Activated CD4-positive, CD25-positive, alpha-beta regulatory T cell treated with anti-CD3 and anti-CD28 coated beads, Interleukin-2, amount 50 U/mL, for 24 hours (primary cell): ENCODE measurements around the gene FLRT2.

Experiments
- ATAC-seq, 2 donors: fragments of 150-1000 bp; cut with Tn5 transposase; one replicate each; pipeline ENCODE4 v1.10.0; 2021; ENCODE audit warnings: mild to moderate bottlenecking in 1 of 2, moderate library complexity in 1 of 2

FLRT2 gene

DNA sequence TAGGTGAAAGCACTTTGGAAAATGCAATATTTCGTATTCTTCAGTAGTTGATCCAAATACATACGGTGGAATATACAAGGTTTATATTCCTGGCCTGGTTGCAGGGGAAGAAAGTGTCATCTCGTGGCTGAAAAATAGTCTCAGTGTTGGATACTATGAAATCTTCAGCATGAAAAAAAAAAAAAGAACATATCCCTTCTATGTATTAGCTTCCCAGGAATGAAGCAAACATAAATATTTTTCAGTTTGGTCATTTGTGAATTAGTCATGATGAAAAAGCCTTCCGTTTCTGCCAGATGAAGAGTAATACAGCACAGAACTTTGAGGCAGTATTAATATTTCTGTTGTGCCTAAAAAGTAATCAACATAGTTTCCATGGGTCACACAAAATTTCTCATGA is 36.7 kb downstream of the FLRT2 start:
- ATAC-seq, result no peak

DNA sequence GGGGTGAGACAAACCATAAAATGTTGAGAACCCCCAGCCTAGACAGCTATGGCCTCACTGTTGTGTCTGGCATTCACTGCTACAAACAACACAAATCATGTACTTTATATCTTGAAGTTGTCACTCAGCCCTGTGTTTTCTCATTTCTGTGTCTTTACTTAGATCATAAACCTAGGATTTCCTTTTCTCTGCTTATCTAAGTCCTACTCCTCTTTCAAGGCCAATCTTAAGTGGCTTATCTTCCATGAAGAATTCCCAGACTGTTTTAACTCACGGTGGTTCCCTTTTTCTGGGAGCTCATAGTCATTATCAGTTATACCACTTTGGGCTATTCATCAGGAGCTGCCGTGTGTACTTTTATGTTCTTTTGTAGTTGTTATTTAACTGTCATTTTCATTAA is 42.1 kb downstream of the FLRT2 start:
- no peak for ATAC-seq

DNA sequence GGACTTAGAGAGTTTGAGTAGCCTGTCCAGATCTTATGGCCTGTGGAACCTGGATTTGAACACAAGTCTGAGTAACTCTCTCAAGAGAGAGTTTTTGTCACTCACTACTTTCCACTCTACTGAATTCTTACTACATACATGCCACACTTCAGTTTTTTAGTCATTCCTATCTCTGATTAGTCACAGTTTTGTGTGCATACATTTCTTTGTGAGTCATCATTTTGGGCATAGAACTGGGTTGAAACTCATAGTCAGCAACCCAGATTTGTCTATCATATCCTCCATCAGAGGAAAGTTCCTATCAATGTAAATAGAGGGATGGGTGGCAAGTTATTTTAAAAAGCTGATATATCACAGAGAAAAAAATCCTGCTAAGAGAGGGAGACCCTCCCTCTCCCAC is 42.9 kb downstream of the FLRT2 start:
- ATAC-seq, result no peak

DNA sequence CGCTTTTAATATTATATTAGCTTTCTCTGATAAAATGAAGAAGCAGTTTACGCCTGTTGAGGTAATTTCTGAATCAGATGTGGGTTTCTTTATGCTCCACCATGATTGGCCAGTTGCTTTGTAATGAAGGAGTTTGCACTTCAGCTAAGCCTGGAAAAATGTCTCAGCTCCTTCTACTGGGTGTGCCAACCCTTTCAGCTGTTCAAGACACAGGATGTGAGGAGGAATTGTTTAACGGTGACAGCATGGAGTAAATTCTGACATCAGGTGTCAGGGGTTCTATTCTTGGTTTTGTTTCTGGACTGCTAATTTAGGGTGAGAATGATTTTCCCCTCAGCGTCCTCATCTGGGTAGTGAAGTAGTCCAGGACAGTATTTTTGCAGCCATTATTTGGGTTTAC is 43.5 kb downstream of the FLRT2 start:
- ATAC-seq, result no peak

DNA sequence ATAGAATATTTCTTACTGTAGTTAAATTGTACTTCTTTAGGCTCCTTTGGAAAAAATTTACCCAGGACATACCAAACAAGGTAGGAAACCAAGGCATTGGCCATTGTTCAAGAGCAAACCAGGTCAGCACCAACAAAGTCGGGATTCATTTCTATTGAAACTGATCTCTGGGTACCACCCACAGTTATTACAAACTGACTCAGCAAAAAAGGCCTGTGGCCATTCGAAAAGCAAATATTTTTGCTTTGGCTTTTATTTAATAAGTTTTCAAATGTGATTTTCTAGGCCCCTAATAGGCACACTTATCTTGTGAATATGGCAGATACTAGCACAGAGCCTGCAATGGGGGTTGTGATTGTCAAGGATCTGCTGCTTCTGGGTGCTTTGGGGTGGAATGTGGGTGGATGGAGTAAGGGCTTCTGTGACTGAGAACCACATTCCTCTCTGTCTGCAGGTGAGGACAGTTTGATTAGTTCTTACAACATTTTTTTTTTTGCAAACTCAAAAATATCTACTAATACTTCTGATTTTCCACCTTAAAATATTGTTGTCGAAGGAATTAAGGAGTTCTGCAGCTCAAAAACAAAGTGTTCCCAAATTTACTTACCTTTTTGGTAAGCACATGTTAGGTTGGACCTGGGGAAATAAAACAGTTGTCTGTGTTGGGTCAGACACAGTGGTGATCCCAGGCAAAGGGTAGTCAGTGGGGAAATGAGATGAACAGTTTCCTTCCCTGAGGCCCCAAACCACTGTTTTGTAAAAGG is 45.1 kb downstream of the FLRT2 start:
- no peak for ATAC-seq

DNA sequence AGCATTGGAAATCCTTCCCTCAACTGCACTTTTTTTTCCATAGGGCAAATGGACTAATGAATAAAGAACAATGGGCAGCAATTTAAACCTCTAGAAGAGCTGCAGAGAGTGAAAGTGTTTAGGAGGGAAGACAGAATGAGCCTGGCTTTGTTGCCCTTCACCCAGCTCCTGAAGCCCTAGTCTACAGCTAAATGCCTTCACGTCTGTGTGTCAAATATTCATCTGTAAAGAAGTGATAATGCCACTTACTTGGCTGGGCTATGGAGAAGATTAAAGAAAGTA is 45.6 kb downstream of the FLRT2 start:
- ATAC-seq, result no peak

DNA sequence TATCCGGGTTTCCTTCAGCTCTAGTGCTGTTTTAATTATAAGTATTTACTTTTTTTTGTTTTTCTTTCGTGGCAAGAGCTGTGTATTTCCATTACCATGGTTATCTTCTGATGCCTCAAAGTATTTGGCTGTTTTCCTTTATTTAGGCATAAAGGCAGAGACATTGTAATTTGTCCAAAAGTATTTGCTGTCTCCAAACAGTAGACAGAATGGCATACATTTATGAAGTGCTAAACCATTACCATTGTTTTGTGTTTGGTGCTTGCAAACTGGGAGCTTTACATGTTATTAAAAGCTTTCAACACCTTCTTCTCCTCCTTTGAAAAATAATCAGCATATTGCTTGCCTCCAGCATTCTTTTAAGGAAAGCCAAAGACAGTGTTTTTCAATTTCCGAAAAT is 46.3 kb downstream of the FLRT2 start:
- ATAC-seq, result no peak

DNA sequence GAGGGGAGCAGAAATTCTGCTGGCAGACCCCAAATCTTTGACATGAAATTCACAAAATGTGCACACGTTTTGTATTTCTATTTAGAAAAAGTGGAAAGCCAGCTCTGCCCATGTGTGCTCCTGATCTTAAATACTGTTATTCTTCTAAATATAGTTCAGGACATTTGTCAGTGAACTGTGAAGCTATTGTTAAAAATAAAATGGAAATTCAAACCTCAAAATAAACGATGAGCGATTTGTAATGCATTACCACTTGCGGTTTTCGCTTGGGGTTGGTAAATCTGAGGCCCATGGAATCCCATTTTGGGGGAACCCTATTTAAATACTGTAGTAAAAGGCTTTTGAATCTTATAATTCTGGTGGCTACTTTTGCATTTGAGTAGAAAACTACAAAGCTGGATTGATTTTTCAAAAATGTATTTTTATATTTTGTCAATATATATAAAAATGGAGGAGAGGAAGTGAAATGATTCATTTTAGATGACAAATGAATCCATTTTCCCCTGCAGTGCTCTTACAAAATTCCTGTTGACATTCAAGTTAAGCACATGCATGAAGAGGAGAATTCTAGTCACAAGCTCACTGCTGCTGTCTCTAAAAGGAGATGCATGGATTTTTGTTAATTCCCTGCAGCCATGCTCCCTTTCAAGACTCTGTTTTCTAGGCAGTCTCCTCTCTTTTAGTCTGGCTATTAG is 47.1 kb downstream of the FLRT2 start:
- no peak for ATAC-seq

DNA sequence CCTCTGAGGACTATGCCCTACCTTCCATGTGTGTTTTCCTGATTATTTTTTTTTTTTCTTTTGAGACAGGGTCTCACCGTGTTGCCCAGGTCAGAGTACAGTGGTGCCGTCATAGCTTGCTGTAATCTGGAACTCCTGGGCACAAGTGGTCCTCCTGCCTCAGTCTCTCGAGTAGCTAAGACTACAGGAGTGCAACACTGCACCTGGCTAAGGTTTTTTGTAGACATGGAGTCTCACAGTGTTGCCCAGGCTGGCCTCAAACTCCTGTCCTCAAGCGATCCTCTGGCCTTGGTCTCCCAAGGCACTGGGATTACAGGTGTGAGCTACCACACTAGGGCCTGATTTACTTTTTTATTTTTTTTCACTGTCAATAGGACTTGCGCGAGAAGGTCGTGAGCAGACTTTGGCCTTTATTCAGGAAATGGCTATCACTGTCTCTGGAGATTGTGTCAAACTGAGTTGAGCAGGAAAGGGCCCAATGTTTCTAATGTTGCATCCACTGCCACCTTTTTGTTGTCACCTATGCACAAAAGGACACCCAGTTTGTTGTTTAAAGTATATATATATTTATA is 47.7 kb downstream of the FLRT2 start:
- ATAC-seq, result no peak

DNA sequence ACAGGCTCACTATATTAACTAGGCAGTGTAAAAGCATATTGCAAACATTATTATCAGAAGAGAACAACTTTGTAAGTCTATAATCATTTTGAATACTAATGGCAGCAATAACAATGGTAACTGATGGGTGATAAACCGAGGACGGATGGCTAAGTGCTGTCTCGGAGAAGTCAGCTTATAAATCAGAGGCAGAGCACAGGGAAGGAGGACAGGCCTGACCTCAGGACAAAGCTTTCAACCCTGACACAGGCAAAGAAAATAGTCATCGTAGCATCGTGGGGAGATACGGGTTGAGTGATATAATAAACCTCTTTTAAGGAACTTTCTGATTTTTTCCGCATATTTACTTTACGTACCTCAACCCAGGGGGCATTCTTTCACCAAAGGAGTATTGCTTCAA is 48.4 kb downstream of the FLRT2 start:
- no peak for ATAC-seq

DNA sequence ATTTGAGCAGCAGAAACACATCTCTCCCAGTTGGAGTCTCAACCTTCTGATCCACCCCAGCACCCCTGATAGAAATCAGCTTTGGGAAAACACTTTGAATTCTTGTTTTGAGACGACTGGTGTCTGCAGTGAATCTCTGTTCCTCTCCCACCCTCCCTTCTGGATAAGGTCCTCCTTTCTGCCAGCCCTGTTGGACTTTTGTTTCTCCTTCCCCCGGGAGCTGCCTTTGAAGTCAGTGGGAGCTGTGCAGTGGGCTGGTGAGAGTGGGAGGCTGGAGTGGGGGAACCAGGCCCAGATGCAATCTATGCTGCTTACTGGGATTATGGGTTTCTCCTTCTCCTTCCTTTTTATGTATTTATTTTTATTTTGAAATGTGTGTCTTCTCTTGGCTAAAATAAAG is 49.0 kb downstream of the FLRT2 start:
- ATAC-seq, result no peak

DNA sequence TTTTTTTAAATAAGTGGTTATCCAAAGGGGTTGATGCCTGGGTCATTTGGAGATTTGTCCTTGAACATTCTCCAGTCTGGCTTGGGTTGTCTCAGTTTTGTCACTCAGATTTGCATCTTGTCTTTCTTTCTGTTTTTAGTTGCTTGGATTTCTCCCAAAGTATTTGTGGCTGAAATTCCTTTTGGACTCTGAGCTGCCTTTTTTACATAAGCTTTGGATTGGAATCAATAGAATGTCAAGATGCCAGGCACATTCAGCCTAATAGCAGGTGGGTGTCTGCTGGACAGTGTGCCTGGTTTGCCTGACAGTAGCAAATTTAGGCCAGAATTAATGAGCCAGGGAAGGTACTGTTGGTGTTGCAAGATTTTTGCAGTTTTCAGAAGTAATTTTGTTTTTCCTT is 50.0 kb downstream of the FLRT2 start:
- ATAC-seq, result no peak

DNA sequence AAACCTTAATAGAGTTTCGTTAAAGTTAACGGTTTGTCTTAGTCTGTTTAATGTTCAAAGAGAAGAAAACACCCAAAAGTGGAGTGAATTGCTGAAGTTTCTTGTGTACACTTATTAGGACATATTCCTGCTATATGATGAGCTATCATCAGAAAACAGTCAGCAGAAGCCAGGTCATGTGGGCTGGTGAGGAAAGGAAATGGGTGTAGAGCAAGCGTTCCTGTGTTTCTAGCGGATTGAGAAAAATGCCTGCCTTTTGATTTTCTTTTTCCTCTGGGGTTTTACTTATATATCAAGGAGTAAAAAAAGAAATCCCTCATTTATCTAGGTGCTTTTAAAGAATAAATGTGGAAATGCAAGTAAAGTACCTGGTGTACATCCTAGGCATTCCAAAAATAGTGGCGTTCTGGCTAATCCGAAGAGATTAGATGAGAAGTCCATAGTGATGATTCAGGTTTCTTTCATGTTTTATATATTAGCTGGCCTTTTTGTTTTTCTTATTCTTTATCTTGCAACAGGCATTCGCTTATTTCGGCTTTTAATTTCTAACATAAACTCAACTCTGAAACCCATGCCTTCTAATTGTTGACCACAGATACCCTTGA is 50.7 kb downstream of the FLRT2 start:
- no peak for ATAC-seq

DNA sequence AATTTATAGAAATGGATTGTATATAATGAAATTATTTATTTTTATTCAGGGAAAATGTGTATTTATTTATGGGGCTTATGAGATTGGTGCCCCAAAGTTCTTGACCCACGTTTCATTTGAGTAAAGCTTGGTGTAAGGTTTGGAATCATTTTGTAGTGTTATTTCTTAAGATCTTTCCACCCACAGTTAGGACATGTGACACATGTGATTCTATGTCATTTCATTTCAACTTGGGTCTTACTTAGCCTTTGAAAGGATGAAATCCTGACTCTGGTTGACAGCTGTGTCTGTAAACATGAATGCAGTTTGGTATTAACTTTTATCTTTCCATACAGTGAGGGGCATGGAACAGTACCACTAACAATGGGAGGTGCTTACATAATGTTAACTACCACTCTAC is 51.7 kb downstream of the FLRT2 start:
- no peak for ATAC-seq

DNA sequence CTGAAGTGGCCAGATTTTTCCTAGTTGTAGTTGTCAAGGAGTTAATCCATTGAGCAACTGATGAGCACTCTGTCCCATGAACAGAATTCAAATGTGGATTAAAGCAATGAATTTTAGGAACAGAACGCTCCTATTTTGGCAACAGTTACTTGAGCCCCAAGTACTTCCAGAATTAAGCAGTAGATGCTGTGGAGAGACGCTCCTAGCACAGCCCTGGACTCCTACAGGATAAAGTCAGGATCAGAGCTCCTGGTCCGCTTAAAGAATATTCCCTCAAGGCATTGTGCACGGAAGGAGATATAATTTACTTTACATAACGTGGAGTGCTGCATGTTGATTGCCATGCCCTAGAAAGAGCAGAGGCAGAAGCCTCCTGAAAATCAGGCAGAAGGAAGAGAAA is 53.4 kb downstream of the FLRT2 start:
- no peak for ATAC-seq

DNA sequence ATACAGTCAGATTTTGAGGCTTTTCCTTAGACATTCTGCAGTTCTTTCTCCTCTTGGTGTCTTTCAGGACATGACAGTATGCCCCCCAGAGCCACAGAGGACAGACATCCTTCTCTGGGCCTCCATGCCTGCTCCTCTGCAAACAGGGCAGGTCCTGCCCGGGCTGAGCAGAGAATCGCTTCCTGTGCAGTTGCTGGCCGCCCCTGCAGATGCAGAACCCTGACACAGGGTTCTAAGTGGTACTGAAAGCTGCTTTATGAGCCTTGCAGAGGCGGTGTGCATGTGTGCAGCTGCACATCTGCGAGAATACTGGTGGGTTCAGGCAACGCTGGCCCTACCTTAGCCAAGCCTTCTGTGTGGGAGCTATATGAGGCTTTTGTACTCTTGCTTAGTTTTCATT is 54.5 kb downstream of the FLRT2 start:
- ATAC-seq, result no peak

DNA sequence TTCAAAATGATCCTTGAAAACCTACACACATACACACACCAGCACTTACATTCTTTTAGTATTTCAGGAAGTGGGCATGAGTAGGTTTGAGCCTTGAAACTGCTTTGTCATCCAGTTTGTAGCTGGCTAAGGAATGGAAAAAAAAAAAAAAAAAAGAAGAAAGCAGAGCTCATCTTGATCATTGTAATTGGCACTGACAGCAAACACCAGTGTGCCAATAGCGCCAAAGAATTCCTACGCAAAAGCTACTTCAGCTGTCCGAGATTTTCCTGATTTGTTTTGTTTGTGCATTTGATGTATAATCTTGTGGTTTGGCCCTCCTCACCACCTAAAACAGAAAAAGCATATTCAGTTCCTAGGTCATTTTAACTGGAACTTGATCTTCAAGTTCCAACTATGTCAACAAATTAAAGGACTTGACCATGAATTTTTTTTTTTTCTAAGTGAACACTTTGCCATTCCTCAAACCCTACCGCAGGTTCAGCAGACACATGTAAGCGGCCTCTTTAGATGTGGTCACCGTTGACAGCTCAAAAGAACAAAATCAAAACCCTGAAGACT is 57.3 kb downstream of the FLRT2 start:
- ATAC-seq, result no peak

DNA sequence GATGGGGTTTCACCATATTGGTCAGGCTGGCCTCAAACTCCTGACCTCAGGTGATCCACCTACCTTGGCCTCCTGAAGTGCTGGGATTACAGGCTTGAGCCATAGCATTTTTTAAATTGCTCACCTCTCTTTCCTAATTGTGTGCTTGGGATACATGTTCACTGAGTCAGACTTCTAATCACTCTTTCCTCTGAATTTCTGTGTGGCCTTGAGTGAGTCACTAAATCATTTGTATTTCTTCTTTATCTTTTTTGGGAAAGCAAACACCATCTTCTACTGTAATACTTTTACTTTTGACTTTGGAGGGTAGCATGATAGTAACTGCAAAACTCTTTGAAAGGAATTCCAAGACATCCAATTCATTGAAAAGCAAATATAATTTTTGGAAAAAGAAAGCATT is 60.8 kb downstream of the FLRT2 start:
- ATAC-seq, result no peak

DNA sequence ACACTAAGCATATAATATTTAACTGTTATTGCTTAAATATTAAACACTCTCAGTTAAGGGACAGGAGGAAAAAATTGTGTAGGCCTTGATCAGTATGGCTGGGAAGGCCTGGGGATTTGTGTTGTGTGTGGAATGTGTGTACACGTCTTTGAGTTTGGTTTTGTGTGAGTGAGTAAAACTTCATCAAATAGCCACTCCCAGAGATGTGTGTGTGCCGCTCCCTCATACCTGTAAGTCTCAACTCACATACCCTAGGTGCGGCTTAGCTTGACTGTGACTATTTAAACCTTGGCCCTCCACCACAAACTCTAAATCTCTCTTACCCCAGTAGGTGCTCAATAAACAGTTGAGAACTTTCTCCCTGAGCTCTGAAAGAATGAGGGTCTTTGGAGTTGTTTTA is 64.3 kb downstream of the FLRT2 start:
- no peak for ATAC-seq

DNA sequence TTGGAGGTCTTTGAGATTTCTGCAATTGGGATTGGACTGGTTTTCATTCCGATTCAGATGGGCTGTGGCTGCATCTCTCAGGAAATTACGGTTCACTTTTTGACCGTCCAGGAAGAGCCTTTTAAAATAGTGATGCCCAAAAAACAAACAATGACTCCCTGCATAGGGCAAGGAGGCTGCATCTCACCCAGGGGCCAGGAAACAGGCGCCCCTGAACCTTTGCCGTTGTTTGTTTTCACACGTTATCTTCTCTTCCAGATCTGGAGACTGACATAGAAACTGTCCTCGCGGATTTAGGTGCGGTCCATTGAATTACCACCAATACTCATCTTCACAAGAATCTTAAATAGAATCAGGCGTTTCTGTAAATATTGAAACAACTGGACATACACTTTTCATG is 66.0 kb downstream of the FLRT2 start:
- ATAC-seq, result no peak

DNA sequence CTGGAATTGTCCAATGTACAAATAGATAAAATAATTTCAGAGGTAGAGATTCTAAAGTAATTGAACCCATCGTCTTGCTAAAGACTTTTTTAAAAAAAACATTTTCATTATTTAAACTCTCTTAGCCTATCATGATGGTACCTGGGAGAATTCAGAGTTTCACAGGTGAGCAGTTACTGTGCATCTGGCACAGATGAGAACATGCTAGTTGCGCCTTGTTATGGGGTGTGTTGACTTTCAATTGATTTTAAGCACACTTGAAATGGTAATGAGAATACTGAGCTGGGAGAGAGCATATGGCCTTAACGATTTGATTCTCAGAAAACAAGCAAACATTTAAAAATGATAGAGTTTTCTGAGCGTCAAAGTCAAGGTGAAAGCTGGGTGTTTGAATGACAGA is 66.6 kb downstream of the FLRT2 start:
- no peak for ATAC-seq

DNA sequence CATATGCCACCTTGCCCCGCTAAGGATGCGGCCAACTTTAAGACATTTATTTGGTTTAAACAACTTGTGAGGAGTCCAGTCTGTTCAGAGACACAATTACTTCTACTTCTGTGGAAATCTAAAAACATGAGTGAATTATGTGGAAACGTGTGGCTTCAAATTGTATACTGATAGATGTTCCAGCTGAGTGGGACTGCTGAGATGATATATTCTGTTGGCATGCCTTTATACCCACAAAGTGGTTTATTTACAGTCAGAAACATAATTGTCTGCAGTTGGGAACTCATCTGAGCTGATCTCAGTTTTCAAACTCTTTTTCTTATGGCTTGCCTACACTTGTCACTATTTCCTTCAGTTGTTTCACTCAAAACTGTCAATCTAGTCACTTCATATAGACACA is 67.8 kb downstream of the FLRT2 start:
- ATAC-seq, result no peak

DNA sequence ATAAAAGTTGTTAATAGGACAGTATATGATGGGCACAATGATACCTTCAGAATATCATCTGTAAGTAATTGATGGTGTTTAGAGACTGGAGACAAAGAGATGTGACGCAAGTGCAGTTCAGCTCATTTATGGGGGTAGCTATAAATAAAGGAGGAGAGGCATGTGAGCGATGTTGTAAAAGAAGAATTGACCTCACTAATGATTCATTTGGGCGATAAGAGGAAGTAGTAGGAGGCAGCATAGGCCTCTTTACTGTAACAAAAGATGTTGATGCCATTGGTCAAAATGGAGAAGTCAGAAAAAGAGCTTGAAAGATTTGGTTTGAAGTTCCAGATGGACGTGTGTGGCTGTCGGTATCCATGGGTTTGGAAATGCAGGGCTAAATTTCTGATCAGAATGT is 70.0 kb downstream of the FLRT2 start:
- ATAC-seq, result no peak

DNA sequence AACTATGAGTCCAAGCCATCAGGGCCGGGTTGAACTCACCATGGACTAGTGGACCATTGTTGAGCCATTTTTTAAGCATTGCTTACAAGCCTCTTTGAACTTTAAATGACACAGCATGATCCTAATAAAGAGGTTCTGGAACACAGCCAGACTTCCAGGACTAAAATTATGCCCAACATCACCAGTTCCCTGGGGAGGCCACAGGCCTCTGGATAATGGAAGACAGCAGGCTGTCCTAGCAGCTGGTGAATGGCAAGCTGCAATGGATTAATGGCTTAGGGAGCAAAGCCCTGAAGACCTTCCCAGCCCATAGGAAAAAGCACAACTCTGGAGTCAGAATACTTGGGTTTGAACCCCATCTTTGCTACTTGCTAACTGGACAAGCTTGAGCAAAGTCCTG is 71.3 kb downstream of the FLRT2 start:
- no peak for ATAC-seq
